NT2/D1 (cell line): ENCODE results near the gene IFRD2.

Experiments used
- DNase-seq: peaks from one replicate; pipeline ENCODE4 v3.0.0-alpha.2; 2011; ENCODE audit warnings: low read depth, low spot score
- H3K27me3 ChIP-seq: 2 replicates; pipeline ENCODE4 v1.6.0; 2011; ENCODE audit warnings: mild to moderate bottlenecking; ENCODE audit not compliant: insufficient read length, insufficient read depth
- H3K36me3 ChIP-seq: 2 replicates; pipeline ENCODE4 v1.6.1; 2011; ENCODE audit warnings: mild to moderate bottlenecking, low read length, mixed read lengths; ENCODE audit not compliant: insufficient read depth, insufficient read length
- H3K4me1 ChIP-seq: 2 replicates; pipeline ENCODE4 v1.5.1; 2011; ENCODE audit not compliant: insufficient read depth, insufficient read length
- H3K4me3 ChIP-seq: 2 replicates; pipeline ENCODE4 v1.5.1; 2011; ENCODE audit warnings: low read depth; ENCODE audit not compliant: insufficient read length
- H3K9ac ChIP-seq: 2 replicates; pipeline ENCODE4 v1.6.0; 2011; ENCODE audit warnings: low read depth; ENCODE audit not compliant: insufficient read length
- H3K9me3 ChIP-seq: 2 replicates; pipeline ENCODE4 v1.5.1; 2011; ENCODE audit warnings: mild to moderate bottlenecking, low read length; ENCODE audit not compliant: insufficient read depth
- SUZ12 ChIP-seq: IDR thresholded peaks from 2 replicates; pipeline ENCODE4 v1.6.1; 2011; ENCODE audit not compliant: insufficient read length, insufficient read depth; ENCODE audit errors: extremely low read depth
- YY1 ChIP-seq: IDR thresholded peaks from 2 replicates; pipeline ENCODE4 v1.6.1; 2011; ENCODE audit not compliant: insufficient read length, insufficient read depth
- ZNF274 ChIP-seq: IDR thresholded peaks from 2 replicates; pipeline ENCODE4 v1.6.1; 2011; ENCODE audit warnings: mild to moderate bottlenecking, low read depth, low read length

Gene IFRD2

DNA sequence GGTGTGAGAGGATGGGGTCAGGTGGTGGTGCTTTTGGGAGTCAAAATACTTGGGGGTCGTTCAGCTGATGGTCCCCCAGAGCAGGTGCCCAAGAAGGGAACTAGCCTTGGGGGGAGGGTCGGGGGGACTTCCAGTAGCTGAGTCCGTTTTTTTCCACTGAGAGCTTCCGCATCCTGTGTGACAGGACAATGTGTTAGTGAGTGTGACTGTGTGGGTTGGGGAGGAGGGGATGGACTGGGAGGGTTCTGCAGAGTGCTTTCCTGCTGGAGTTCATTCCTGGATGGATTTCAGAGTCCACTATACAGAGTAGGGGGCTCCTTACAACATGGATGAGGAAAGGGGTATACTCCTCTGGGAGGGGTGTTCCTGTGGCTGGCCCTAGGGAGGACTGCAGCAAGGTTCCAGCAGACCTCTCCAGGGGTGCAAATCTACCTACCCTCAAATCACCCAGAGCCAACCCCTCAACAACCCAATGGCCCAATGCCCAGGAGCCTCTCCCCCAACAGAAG lies 30.9 kb upstream of the IFRD2 start:
- Histone ChIP-seq H3K36me3 (peaks cover 65% of the 10 kb centered on the region), H3K27me3 (no peaks in the 10 kb centered on the region), H3K9ac (peak overlapping the region; percentile 99), H3K4me1 (peaks cover 44% of the 10 kb centered on the region), H3K9me3 (no peaks in the 10 kb centered on the region), H3K4me3 (peak overlapping the region; percentile 74)
- no peak for TF ChIP-seq ZNF274
- TF ChIP-seq SUZ12: no peak
- TF ChIP-seq YY1: no peak
- no peak for DNase-seq

DNA sequence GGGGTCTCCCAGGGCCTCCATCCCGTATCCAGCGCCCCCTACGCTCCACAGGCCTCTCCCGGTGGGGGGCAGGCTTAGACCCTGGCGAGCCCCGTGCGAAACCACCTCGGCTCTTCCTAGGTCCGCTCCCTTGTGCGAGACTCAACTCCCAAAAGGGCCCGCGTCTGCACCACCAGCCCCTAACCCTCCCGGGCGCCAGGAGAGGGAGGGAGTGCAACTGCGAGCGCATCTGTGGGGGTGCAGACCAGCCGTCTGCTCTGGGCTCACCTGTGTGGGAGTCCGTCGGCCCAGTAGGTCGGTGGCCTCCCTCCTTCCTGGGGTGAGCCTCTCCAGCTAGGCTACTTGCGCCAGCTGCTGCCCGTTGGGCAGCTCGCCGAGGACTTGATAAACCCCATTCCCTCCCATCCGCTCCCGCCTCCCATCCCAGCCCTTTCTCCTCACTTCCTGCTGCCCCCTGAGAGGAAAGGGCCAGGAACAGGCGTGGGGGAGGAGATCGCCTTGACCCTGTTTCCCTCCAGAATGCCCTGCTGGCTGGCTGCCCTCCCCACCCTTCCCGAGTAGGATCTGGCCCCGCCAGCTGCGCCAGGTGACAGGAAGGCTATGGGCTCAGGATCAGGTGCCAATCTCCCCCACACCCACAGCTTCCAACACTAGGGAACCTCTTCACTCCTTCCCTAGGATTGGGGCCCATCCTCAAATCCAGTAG lies 30.3 kb upstream of the IFRD2 start, which contains the start of gene HYAL2:
Gene HYAL2, minus strand, starts transcription at position 360 of the 706 bp plus-strand sequence. CDS start 2,256 bp downstream, outside the sequence.
- H3K9me3 ChIP-seq: no peaks in the 10 kb centered on the region
- H3K27me3 ChIP-seq: no peaks in the 10 kb centered on the region
- TF ChIP-seq SUZ12 (no peak), ZNF274 (no peak), YY1 (no peak)
- DNase-seq: no peak
- peaks cover 49% of the 10 kb centered on the region for H3K4me1 ChIP-seq
- peak within 1 kb of the TSS; percentile 87 for H3K4me3 ChIP-seq
- H3K9ac ChIP-seq: peak within 1 kb of the TSS; percentile 99
- peaks cover 71% of the 10 kb centered on the region for H3K36me3 ChIP-seq

DNA sequence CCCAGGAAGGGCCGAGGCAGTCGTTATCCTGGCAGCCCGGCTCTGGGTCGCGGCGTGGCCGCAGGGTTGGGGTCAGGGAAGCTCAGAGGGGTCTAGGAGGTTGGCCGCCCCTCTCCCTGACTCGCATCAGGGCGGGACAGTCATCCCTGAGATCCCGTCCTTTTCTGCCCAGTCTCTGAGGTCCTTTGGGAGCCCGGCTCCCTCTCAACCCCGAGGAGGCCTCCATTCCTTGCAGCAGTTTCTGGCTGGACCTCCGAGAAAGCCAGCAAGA lies 29.8 kb upstream of the IFRD2 start:
- TF ChIP-seq ZNF274: no peak
- TF ChIP-seq SUZ12: no peak
- no peak for TF ChIP-seq YY1
- Histone ChIP-seq H3K4me3 (peak overlapping the region; percentile 74), H3K27me3 (no peaks in the 10 kb centered on the region), H3K9ac (peak overlapping the region; percentile 99), H3K36me3 (peaks cover 75% of the 10 kb centered on the region), H3K4me1 (peaks cover 53% of the 10 kb centered on the region), H3K9me3 (no peaks in the 10 kb centered on the region)
- DNase-seq: no peak

DNA sequence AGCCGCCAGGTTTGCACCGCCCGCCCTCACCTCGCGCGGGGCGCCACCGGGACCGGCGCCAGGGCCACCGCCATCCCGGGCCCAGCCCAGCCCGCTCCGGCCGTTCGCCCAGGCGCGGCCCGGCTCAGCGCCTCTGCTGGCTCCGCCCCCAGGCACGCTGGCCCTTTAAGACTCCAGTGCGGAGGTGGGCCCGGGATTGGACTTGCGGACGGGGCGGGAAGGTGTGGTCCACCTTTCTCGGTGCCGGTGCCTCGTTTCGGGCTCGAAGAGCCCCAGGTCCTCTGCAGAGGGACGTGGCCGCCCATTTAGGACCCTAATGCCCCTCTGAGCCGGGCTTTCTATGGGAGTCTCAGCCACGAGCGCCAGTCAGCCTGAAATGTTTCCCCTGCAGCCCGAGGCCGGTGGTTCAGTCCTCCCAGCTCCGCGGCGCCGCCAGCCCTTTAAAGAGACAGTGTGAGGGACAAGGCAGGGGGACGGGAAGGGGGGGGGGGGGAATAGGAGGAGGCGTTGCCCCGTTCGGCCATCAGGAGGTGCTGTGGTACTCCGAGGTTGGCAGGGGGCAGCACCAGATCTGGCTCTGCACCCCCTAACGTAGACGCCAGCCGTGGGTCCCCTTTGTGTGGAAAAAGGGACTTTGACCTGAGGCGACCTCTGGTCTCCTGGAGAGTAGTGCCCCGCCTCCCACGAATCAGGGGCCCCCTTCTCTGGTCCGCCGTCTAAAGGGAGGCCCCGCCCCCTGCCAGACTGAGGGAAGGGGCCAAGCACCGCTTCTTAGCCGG lies 29.3 kb upstream of the IFRD2 start:
- Histone ChIP-seq H3K27me3 (no peaks in the 10 kb centered on the region), H3K4me3 (peak overlapping the region; percentile 87), H3K9ac (peak overlapping the region; percentile 99), H3K36me3 (peaks cover 73% of the 10 kb centered on the region), H3K4me1 (peaks cover 57% of the 10 kb centered on the region), H3K9me3 (no peaks in the 10 kb centered on the region)
- no peak for TF ChIP-seq ZNF274
- TF ChIP-seq YY1: no peak
- TF ChIP-seq SUZ12: no peak
- DNase-seq: peak; percentile 87

DNA sequence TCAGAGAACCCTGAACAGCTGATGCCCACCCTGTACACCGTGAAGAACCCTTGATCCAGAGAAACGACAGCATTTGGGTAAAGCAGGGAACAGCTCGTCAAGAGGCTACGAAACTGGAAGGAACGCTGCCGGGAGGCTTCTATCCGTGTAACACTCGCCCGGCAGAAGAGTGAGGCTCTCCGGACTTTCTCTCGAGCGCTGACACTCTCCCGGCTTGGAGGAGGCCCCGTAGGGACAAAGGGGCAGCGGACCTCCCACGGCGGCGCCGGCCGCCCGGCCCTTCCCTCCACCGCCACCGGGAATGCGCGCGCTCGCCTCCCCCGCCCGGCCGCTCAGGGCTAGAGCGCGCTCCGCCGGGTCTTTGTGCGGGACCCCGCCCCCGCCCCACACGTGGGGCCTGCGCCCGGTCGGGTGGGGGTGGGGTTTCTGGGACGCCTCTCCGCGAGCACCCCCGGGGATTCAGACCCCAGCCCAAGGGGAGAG lies 28.7 kb upstream of the IFRD2 start:
- peak overlapping the region; percentile 87 for H3K4me3 ChIP-seq
- H3K9ac ChIP-seq: peak overlapping the region; percentile 99
- TF ChIP-seq ZNF274 (no peak), SUZ12 (no peak), YY1 (no peak)
- no peaks in the 10 kb centered on the region for H3K27me3 ChIP-seq
- peaks cover 60% of the 10 kb centered on the region for H3K4me1 ChIP-seq
- H3K36me3 ChIP-seq: peaks cover 73% of the 10 kb centered on the region
- H3K9me3 ChIP-seq: no peaks in the 10 kb centered on the region
- DNase-seq: no peak

DNA sequence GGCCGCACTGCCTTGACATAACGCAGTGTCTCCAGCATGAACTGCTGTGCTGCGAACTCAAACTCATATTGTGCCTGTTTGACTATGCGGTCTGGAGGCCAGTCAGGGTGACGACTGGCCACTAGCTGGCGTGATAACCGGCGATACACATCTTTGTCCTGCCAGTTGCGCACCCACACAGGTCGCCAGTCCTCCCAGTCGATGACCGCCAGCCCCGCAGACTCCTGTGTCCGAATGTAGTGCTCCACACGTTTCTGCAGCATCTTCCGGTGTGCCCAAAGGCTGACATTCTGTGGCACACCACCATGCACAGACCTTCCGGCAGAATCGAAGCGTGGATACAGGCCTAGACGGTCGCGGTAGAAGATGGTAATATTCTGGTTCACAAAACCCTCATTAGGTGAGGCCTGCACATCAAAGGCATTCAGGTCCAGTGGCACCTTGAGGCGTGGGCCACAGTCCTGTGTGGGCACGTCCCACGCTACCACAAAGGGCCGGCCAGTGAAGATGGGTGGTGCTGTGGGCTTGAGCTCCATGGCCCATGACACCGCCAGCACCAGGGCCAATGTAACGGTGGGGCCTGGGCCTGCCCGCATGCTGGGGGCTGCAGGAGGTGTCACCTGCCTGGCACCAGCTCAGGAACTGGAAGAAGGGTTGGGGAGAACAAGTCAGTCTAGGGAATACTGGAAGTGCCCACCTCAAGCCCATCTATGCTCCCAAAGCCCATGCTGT lies 27.8 kb upstream of the IFRD2 start:
- Histone ChIP-seq H3K4me3 (peak overlapping the region; percentile 87), H3K4me1 (peaks cover 60% of the 10 kb centered on the region), H3K9me3 (no peaks in the 10 kb centered on the region), H3K36me3 (peaks cover 71% of the 10 kb centered on the region), H3K9ac (peak overlapping the region; percentile 99), H3K27me3 (no peaks in the 10 kb centered on the region)
- no peak for DNase-seq
- TF ChIP-seq SUZ12 (no peak), YY1 (no peak), ZNF274 (no peak)
